GM19452 (cell line): ENCODE results near the gene FAU.

Experiments
- ATAC-seq: cut with Tn5 transposase; IDR thresholded peaks from one replicate; pipeline ENCODE4 v1.9.1; 2021; ENCODE audit not compliant: unreplicated experiment

The FAU gene

GRCh38 chr11:65109231-65110198 lies 12.4 kb downstream of the FAU start:
- no peak for ATAC-seq

- ATAC-seq, result no peak
These were observed 13.3 kb downstream of the FAU start for GRCh38 chr11:65108469-65109123.

- no peak for ATAC-seq
These were observed 14.0 kb downstream of the FAU start for GRCh38 chr11:65107751-65108468.

GRCh38 chr11:65107078-65107477 lies 14.9 kb downstream of the FAU start:
- ATAC-seq, result no peak

- ATAC-seq, result no peak
These were observed 17.3 kb downstream of the FAU start for GRCh38 chr11:65104628-65105027.

GRCh38 chr11:65103476-65103875 lies 18.5 kb downstream of the FAU start:
- ATAC-seq, result no peak

GRCh38 chr11:65102142-65103095 lies 19.5 kb downstream of the FAU start:
- ATAC-seq, result no peak

GRCh38 chr11:65100674-65101350 lies 21.1 kb downstream of the FAU start:
- ATAC-seq, result no peak

GRCh38 chr11:65096926-65097325 lies 25.0 kb downstream of the FAU start:
- ATAC-seq, result no peak

- ATAC-seq, result peak; percentile 81
These were observed 25.7 kb downstream of the FAU start, which contains the start of gene VPS51 for GRCh38 chr11:65095974-65096806. TSS of gene VPS51 (plus strand) at chr11:65096214. CDS start at chr11:65096251, 37 bp downstream.

GRCh38 chr11:65095427-65095826 lies 26.5 kb downstream of the FAU start:
- no peak for ATAC-seq

GRCh38 chr11:65090628-65091027 lies 31.3 kb downstream of the FAU start:
- ATAC-seq, result no peak

- ATAC-seq, result no peak
These were observed 32.3 kb downstream of the FAU start for GRCh38 chr11:65089621-65090020.

GRCh38 chr11:65087827-65088226 lies 34.1 kb downstream of the FAU start:
- ATAC-seq, result no peak

- no peak for ATAC-seq
These were observed 34.7 kb downstream of the FAU start for GRCh38 chr11:65087216-65087615.

- ATAC-seq, result no peak
These were observed 35.1 kb downstream of the FAU start for GRCh38 chr11:65086809-65087208.

GRCh38 chr11:65085446-65085845 lies 36.5 kb downstream of the FAU start:
- ATAC-seq, result no peak

- ATAC-seq, result no peak
These were observed 37.1 kb downstream of the FAU start for GRCh38 chr11:65084598-65085375.
